NCI-H2107 (cell line): ENCODE results near the gene TEKT5.
"Not testable (repeated sequence)": the region's sequence is repeated elsewhere in the genome, so short reads cannot be mapped to it uniquely, and the experiment has no call there.

Experiments used
- DNase-seq: peaks from one replicate; lab custom pipeline; 2025; lab: John Stamatoyannopoulos, UW

TEKT5 gene

GRCh38 chr16:10658943-10659342, 35.8 kb downstream of the TEKT5 start:
- no peak for DNase-seq

GRCh38 chr16:10657925-10658324, 36.8 kb downstream of the TEKT5 start:
- no peak for DNase-seq

- no peak for DNase-seq
These were observed 38.1 kb downstream of the TEKT5 start for GRCh38 chr16:10656618-10657017.

GRCh38 chr16:10655415-10655977, 39.2 kb downstream of the TEKT5 start:
- DNase-seq: no peak

- DNase-seq: no peak
These were observed 39.9 kb downstream of the TEKT5 start for GRCh38 chr16:10654592-10655414.

GRCh38 chr16:10652730-10653590, 41.8 kb downstream of the TEKT5 start:
- DNase-seq: peak; percentile 34

- not testable (repeated sequence) for DNase-seq
These were observed 45.6 kb downstream of the TEKT5 start for GRCh38 chr16:10649098-10649497.

- DNase-seq: no peak
These were observed 46.9 kb downstream of the TEKT5 start for GRCh38 chr16:10647721-10648296.

- no peak for DNase-seq
These were observed 47.4 kb downstream of the TEKT5 start for GRCh38 chr16:10647264-10647720.

- no peak for DNase-seq
These were observed 48.0 kb downstream of the TEKT5 start for GRCh38 chr16:10646581-10647263.

GRCh38 chr16:10646228-10646580, 48.5 kb downstream of the TEKT5 start:
- no peak for DNase-seq

GRCh38 chr16:10644092-10644491, 50.6 kb downstream of the TEKT5 start:
- no peak for DNase-seq

GRCh38 chr16:10642964-10643363, 51.8 kb downstream of the TEKT5 start:
- DNase-seq: no peak

- DNase-seq: no peak
These were observed 52.5 kb downstream of the TEKT5 start for GRCh38 chr16:10641953-10642949.

GRCh38 chr16:10641555-10641952, 53.2 kb downstream of the TEKT5 start:
- DNase-seq: no peak

GRCh38 chr16:10640934-10641333, 53.8 kb downstream of the TEKT5 start:
- DNase-seq: no peak

- DNase-seq: no peak
These were observed 56.6 kb downstream of the TEKT5 start for GRCh38 chr16:10638101-10638500.

- no peak for DNase-seq
These were observed 57.2 kb downstream of the TEKT5 start for GRCh38 chr16:10637337-10638037.

- DNase-seq: no peak
These were observed 59.2 kb downstream of the TEKT5 start for GRCh38 chr16:10635365-10636021.
